GM18520 (cell line): Measurements from ENCODE around the gene KCNIP4.
"Not testable (repeated sequence)": the region's sequence is repeated elsewhere in the genome, so short reads cannot be mapped to it uniquely, and the experiment has no call there.

Experiments used
- ATAC-seq: cut with Tn5 transposase; IDR thresholded peaks from one replicate; pipeline ENCODE4 v1.9.1; 2021; ENCODE audit not compliant: unreplicated experiment

The KCNIP4 gene

GRCh38 chr4:21948347-21949072 lies at the start of gene KCNIP4:
TSS of gene KCNIP4 (minus strand) at chr4:21948772.
- ATAC-seq, result no peak

- not testable (repeated sequence) for ATAC-seq
These were observed 48.0 kb upstream of the KCNIP4 start for GRCh38 chr4:21996618-21997017.

- ATAC-seq, result no peak
These were observed 43.8 kb upstream of the KCNIP4 start for GRCh38 chr4:21992330-21992729.

GRCh38 chr4:21991562-21991961 lies 43.0 kb upstream of the KCNIP4 start:
- ATAC-seq, result no peak

GRCh38 chr4:21991050-21991449 lies 42.5 kb upstream of the KCNIP4 start:
- ATAC-seq, result no peak

GRCh38 chr4:21989351-21989750 lies 40.8 kb upstream of the KCNIP4 start:
- ATAC-seq, result no peak

GRCh38 chr4:21986307-21986706 lies 37.7 kb upstream of the KCNIP4 start:
- no peak for ATAC-seq

GRCh38 chr4:21982087-21982486 lies 33.5 kb upstream of the KCNIP4 start:
- ATAC-seq, result no peak

GRCh38 chr4:21979196-21979595 lies 30.6 kb upstream of the KCNIP4 start:
- no peak for ATAC-seq

GRCh38 chr4:21976166-21976565 lies 27.6 kb upstream of the KCNIP4 start:
- no peak for ATAC-seq

- no peak for ATAC-seq
These were observed 25.3 kb upstream of the KCNIP4 start for GRCh38 chr4:21973850-21974249.

- no peak for ATAC-seq
These were observed 16.3 kb upstream of the KCNIP4 start for GRCh38 chr4:21964762-21965319.

- ATAC-seq, result no peak
These were observed 14.1 kb upstream of the KCNIP4 start for GRCh38 chr4:21962691-21963090.

GRCh38 chr4:21960793-21961192 lies 12.2 kb upstream of the KCNIP4 start:
- ATAC-seq, result no peak

GRCh38 chr4:21954916-21955315 lies 6.3 kb upstream of the KCNIP4 start:
- ATAC-seq, result no peak

GRCh38 chr4:21953653-21954052 lies 5.1 kb upstream of the KCNIP4 start:
- no peak for ATAC-seq

GRCh38 chr4:21952549-21952948 lies 4.0 kb upstream of the KCNIP4 start:
- no peak for ATAC-seq

GRCh38 chr4:21949073-21949457 lies 493 bp upstream of the KCNIP4 start:
- ATAC-seq, result no peak

GRCh38 chr4:21947791-21948346 lies 703 bp downstream of the KCNIP4 start:
- no peak for ATAC-seq

GRCh38 chr4:21946858-21947257 lies 1.7 kb downstream of the KCNIP4 start:
- no peak for ATAC-seq

- ATAC-seq, result no peak
These were observed 26.9 kb downstream of the KCNIP4 start for GRCh38 chr4:21921526-21922180.

- no peak for ATAC-seq
These were observed 32.8 kb downstream of the KCNIP4 start for GRCh38 chr4:21915761-21916160.
